Dendritic cell treated with granulocyte-macrophage colony-stimulating factor and Interleukin-4, amounts not matched to agents 40 ng/mL and 50 ng/mL, for 4 days (primary cell): Measurements from ENCODE around the gene IGFBPL1.
A peak's percentile ranks its signal among the peaks of the same experiment; 100 is the strongest.

Experiments
- H3K27ac Mint-ChIP-seq: one replicate; pipeline ENCODE4 v1.8.0; 2022; ENCODE audit warnings: mild to moderate bottlenecking, mixed read lengths
- H3K27me3 Mint-ChIP-seq: one replicate; pipeline ENCODE4 v1.8.0; 2022; ENCODE audit warnings: mild to moderate bottlenecking, mixed read lengths
- H3K36me3 Mint-ChIP-seq: one replicate; pipeline ENCODE4 v1.8.0; 2022; ENCODE audit warnings: low read depth, mixed read lengths
- H3K4me1 Mint-ChIP-seq: one replicate; pipeline ENCODE4 v1.8.0; 2022; ENCODE audit warnings: low read depth, mixed read lengths
- H3K4me3 Mint-ChIP-seq: one replicate; pipeline ENCODE4 v1.8.0; 2022; ENCODE audit warnings: mild to moderate bottlenecking, moderate library complexity, mixed read lengths
- H3K9me3 Mint-ChIP-seq: one replicate; pipeline ENCODE4 v1.8.0; 2022; ENCODE audit warnings: mixed read lengths
- intact Hi-C: fragments of 100-400 bp; cut with micrococcal nuclease; formaldehyde crosslinking; loops from one replicate; pipeline ENCODE4 v1.15.0; 2022

IGFBPL1 gene

DNA sequence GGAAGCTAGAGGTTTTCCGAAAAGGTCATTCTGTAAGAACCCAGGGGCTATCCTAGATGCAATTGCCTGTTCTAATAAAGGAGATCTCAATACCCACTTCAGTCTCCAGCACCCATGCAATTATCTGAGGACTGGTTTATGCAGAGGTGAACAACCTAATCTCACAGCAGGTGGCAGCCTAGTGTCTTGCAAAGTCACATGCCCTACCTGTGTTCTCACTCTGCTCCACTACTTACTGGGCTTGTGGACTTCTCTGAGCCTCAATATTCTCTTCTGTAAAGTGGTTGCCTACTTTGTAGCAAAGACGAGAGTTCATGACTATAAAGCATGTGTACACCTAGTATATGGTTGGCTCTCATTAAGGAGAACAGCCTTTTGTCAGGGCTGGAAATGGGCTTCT is 52.8 kb downstream of the IGFBPL1 start:
- Mint-ChIP-seq H3K36me3 (no peaks in the 10 kb centered on the region), H3K4me1 (no peaks in the 10 kb centered on the region), H3K27ac (no peak overlapping the region), H3K9me3 (no peaks in the 10 kb centered on the region), H3K4me3 (no peak overlapping the region), H3K27me3 (peaks cover 10% of the 10 kb centered on the region)
- intact Hi-C loops: no loop called here

DNA sequence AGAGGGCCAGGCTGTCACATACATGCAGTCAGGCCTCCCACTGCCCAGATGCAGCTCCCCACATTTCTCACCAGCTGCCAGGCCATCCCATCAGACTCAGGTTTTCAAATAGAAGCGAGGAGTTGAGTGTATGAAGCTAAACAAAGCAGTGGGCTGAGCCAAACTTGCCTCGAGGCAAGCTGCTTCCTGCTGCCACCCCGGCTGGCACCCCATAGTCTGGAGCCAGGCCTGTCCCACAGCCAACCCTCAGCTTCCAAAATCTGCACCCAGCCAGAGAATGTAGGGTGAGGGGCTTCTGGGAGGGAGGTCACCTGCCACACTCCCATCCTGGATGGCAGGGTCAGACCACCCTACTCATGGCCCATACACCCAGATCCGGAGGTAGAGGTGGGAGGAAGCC is 54.1 kb downstream of the IGFBPL1 start:
- no peaks in the 10 kb centered on the region for H3K36me3 Mint-ChIP-seq
- H3K9me3 Mint-ChIP-seq: no peaks in the 10 kb centered on the region
- no peak overlapping the region for H3K27ac Mint-ChIP-seq
- intact Hi-C loops: no loop called here
- peaks cover 6% of the 10 kb centered on the region for H3K27me3 Mint-ChIP-seq
- H3K4me1 Mint-ChIP-seq: no peaks in the 10 kb centered on the region
- no peak overlapping the region for H3K4me3 Mint-ChIP-seq

DNA sequence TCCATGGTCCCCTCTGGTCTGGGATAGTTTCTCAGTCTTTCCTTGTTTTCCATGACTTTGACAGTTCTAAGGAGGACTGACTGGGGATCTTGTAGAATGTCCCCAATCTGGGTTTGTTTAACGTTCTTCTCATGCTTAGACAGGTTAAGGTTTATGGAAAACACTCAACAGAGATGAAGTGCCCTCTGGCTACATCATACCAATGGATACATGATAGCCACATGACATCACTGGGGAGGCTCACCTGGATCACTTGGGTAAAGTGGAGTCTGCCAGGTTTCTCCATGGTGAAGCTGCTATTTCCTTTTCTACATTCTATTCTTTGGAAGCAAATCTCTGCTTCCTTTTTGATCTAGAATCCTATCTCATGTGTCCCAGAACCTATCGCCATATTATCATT is 55.5 kb downstream of the IGFBPL1 start:
- Mint-ChIP-seq H3K9me3 (no peaks in the 10 kb centered on the region), H3K27ac (no peak overlapping the region), H3K36me3 (no peaks in the 10 kb centered on the region), H3K4me3 (no peak overlapping the region), H3K27me3 (peaks cover 6% of the 10 kb centered on the region), H3K4me1 (no peaks in the 10 kb centered on the region)
- intact Hi-C loops: loop anchor here (10.0 kb wide), 1 partner anchor 784 kb away; no protein-coding TSS in a partner anchor

- no peaks in the 10 kb centered on the region for H3K36me3 Mint-ChIP-seq
- intact Hi-C loops: loop anchor here (10.0 kb wide), 1 partner anchor 783 kb away; no protein-coding TSS in a partner anchor
- no peak overlapping the region for H3K27ac Mint-ChIP-seq
- H3K27me3 Mint-ChIP-seq: peaks cover 6% of the 10 kb centered on the region
- no peaks in the 10 kb centered on the region for H3K9me3 Mint-ChIP-seq
- H3K4me1 Mint-ChIP-seq: peaks cover 5% of the 10 kb centered on the region
- no peak overlapping the region for H3K4me3 Mint-ChIP-seq
Observed at GRCh38 chr9:38367898-38368297, 56.4 kb downstream of the IGFBPL1 start.

DNA sequence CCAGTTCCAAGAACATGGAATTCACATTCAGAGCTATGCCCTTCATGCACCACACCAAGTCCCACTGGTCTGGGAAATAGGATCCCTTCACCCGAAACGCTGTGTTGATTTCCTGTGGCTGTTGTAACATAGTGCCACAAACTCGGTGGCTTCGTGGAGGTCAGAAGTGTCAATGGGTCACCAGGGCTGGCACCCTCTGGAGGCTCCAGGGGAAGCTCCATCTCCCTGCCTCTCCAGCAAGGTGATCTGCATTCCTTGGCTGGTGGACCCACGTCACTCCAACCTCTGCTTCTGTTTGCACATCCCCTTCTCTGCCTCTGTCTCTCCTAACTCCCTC is 60.7 kb downstream of the IGFBPL1 start:
- Mint-ChIP-seq H3K27me3 (no peaks in the 10 kb centered on the region), H3K36me3 (no peaks in the 10 kb centered on the region)

GRCh38 chr9:38362852-38363588 is 61.2 kb downstream of the IGFBPL1 start:
- H3K9me3 Mint-ChIP-seq: no peaks in the 10 kb centered on the region
- no peaks in the 10 kb centered on the region for H3K27me3 Mint-ChIP-seq
- intact Hi-C loops: loop anchor here (1.0 to 10.0 kb wide), 4 partner anchors 450 to 778 kb away; partner anchors contain the start of gene SLC25A51
- H3K4me1 Mint-ChIP-seq: peaks cover 8% of the 10 kb centered on the region
- peak overlapping the region; percentile 63 for H3K4me3 Mint-ChIP-seq
- H3K36me3 Mint-ChIP-seq: no peaks in the 10 kb centered on the region
- no peak overlapping the region for H3K27ac Mint-ChIP-seq

More for the DNA sequence above, 60.7 kb downstream of the IGFBPL1 start:
- H3K27ac Mint-ChIP-seq: no peak overlapping the region
- no peaks in the 10 kb centered on the region for H3K9me3 Mint-ChIP-seq
- peaks cover 8% of the 10 kb centered on the region for H3K4me1 Mint-ChIP-seq
- intact Hi-C loops: loop anchor here (1.0 to 10.0 kb wide), 4 partner anchors 451 to 779 kb away; partner anchors contain the start of gene SLC25A51
- H3K4me3 Mint-ChIP-seq: no peak overlapping the region

GRCh38 chr9:38361473-38361850 is 62.8 kb downstream of the IGFBPL1 start:
- H3K27me3 Mint-ChIP-seq: no peaks in the 10 kb centered on the region
- intact Hi-C loops: loop anchor here (10.0 kb wide), 1 partner anchor 777 kb away; no protein-coding TSS in a partner anchor
- H3K36me3 Mint-ChIP-seq: no peaks in the 10 kb centered on the region
- H3K4me3 Mint-ChIP-seq: no peak overlapping the region
- H3K9me3 Mint-ChIP-seq: no peaks in the 10 kb centered on the region
- H3K27ac Mint-ChIP-seq: no peak overlapping the region
- H3K4me1 Mint-ChIP-seq: peaks cover 8% of the 10 kb centered on the region

DNA sequence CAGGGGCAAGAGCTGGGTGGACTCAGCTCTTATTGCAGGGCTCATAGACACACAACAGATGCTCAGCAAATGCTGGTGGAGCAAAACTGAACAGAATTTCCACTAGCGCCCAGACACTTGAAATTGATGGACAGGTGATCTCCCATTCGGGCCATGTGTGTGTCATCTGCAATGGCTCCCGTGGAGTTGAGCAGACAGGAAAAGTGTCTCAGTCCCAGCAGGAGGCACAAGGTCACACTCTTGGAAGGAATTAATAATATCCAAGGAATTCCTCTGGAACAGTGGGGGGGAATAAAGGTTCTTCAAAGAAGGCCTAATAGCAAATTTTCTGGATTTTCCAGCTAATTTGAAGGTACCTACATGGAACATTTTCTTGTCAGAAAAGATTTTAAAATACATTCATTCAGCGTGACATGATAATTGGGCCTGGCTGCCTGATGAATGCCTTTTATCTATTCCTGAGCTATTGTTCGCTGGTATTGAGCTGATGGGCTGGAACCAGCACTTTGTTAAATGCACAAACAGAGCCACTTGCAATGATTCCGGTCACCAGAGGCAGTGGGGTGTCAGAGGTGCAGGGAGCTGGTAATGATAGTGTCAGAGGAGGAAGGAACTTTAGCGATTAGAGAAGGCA is 63.3 kb downstream of the IGFBPL1 start:
- Mint-ChIP-seq H3K4me1 (peaks cover 8% of the 10 kb centered on the region), H3K4me3 (no peak overlapping the region), H3K27me3 (no peaks in the 10 kb centered on the region), H3K27ac (no peak overlapping the region), H3K36me3 (no peaks in the 10 kb centered on the region), H3K9me3 (no peaks in the 10 kb centered on the region)
- intact Hi-C loops: loop anchor here (10.0 kb wide), 1 partner anchor 776 kb away; no protein-coding TSS in a partner anchor

GRCh38 chr9:38359689-38360385 is 64.4 kb downstream of the IGFBPL1 start:
- intact Hi-C loops: loop anchor here (10.0 kb wide), 1 partner anchor 775 kb away; no protein-coding TSS in a partner anchor
- no peak overlapping the region for H3K27ac Mint-ChIP-seq
- peaks cover 8% of the 10 kb centered on the region for H3K4me1 Mint-ChIP-seq
- H3K4me3 Mint-ChIP-seq: no peak overlapping the region
- no peaks in the 10 kb centered on the region for H3K9me3 Mint-ChIP-seq
- H3K36me3 Mint-ChIP-seq: no peaks in the 10 kb centered on the region
- H3K27me3 Mint-ChIP-seq: no peaks in the 10 kb centered on the region

DNA sequence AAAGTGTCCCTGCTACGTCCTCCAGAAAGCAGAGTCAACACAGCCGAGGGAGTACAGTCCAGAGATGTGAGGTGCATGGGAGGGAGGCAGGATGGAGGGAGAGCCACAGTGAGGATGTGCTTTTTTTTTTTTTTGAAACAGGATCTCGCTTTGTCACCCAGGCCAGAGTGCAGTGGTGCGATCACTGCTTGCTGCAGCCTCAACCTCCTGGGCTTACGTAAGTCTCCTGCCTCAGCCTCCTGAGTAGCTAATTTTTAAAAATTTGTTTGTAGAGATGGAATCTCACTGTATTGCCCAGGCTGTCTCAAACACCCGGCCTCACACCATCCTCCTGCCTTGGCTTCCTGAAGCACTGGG is 65.0 kb downstream of the IGFBPL1 start:
- peaks cover 8% of the 10 kb centered on the region for H3K4me1 Mint-ChIP-seq
- no peaks in the 10 kb centered on the region for H3K27me3 Mint-ChIP-seq
- no peaks in the 10 kb centered on the region for H3K36me3 Mint-ChIP-seq
- intact Hi-C loops: no loop called here
- no peak overlapping the region for H3K4me3 Mint-ChIP-seq
- H3K9me3 Mint-ChIP-seq: no peaks in the 10 kb centered on the region
- no peak overlapping the region for H3K27ac Mint-ChIP-seq

GRCh38 chr9:38358390-38359296 is 65.6 kb downstream of the IGFBPL1 start:
- Mint-ChIP-seq H3K27me3 (no peaks in the 10 kb centered on the region), H3K27ac (no peak overlapping the region), H3K4me3 (no peak overlapping the region), H3K9me3 (no peaks in the 10 kb centered on the region), H3K36me3 (no peaks in the 10 kb centered on the region), H3K4me1 (peaks cover 8% of the 10 kb centered on the region)
- intact Hi-C loops: no loop called here

DNA sequence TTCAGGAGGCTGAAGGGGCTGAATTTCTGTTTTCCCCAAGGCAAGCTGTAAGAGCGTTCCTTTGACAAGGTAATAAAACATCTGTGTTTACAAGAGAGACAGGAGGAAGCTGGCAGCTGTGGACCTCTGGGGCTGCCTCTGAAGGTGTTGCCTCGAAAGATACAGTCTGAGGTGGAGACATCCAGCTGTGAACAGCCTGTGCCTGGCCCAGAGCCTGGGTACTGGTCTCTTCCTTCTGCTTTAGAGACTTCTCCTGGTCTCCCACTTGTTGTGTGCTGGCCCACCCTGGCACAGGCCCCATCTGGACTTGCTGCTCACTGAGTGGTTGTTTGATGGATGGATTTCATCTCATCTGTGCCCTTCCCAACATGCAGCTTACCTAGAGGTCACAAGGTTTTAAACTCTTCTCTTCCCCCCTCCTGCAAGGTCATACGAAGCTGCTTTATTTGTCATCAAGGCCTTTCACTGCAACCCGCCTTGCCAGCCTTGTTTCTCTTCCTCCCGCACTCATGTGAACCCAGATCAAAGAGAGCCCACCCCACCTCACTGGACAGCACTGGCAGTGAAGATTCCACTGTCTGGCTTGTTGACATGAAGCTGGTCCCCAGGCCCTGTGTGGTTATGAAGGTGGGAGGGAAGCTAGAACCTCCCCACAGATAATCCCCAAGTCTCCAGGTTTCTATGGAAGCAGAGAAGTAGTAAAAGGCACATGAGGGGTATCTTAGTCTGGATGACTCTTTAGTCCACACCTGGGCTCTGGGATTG is 66.7 kb downstream of the IGFBPL1 start:
- Mint-ChIP-seq H3K36me3 (no peaks in the 10 kb centered on the region), H3K27me3 (no peaks in the 10 kb centered on the region), H3K4me1 (no peaks in the 10 kb centered on the region), H3K9me3 (no peaks in the 10 kb centered on the region), H3K27ac (no peak overlapping the region), H3K4me3 (no peak overlapping the region)
- intact Hi-C loops: no loop called here

DNA sequence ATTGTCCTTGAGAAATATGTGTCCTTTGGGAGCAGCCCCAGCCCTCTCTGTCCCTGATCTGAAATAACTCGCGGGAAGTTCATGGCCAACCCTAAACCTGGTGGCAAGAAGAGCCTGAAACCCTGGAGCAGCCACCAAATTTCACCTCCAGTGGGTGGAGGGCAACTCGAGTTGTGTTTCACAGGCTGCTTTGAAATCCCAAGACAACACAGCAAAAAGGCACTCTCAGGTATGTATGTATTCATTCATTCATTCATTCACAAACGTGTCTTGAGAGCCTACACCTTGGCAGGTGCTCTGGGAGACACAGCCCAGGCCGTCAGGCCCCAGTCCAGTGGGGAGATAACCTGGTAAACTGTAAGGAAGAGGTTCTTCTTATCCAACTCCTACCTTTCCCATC is 67.4 kb downstream of the IGFBPL1 start:
- Mint-ChIP-seq H3K4me3 (no peak overlapping the region), H3K4me1 (no peaks in the 10 kb centered on the region), H3K27me3 (no peaks in the 10 kb centered on the region), H3K9me3 (no peaks in the 10 kb centered on the region), H3K36me3 (no peaks in the 10 kb centered on the region), H3K27ac (no peak overlapping the region)
- intact Hi-C loops: no loop called here
